ENCODE data around the gene FAM131C. TPM values are rescaled to one million over a fixed set of nuclear protein-coding genes. Genes with fewer than 3 reads are reported as not detected.

FAM131C gene
- total RNA-seq, 2 donors from 2014 or later = not detected

DNA sequence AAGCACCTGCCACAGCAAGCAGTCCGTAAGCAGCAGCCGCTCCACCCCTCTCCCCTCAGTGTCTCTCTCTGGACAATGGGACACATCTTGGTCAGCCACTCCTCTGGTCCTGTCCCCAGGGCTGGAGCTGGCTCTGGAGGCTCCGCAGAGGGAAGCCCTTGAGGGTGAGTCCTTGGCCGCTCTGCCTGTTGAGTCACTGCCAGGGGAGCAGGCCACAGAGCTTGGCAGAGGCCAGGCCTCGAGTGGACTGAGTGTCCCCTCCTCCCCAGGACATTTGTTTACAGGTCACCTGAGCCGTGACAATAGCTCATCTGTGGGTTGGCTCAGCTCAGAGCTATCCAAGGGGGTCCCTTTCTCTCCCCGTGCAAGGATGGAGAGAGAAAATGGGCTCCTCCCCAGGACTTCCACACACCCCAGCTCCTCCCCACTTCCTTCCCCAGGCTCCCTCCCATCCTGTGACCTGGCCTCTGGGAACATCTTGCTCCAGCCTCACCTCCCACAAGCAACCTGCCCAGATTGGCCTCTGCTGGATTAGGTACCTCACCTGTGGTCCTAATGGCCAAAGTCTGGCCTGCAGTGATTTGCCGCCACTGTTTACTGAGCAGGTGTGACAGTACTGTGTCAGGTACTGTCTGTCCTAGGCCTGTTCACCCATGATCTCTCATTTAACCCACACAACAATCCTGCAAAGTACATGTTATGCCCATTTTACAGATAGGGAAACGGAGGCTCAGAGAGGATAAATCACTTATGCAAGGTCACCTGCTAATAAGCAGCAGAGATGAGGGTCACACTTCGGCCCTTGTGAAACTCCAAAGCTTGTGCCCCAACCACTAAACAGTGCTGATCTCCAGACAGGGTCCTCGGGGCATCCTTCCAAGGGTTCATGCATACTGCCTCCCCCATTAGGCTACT lies 4.8 kb downstream of the FAM131C start:
- Histone ChIP-seq H3K36me3 (no peaks in the 10 kb centered on the region), H3K9me3 (no peaks in the 10 kb centered on the region), H3K27me3 (replicated peaks; ENCODE audit: insufficient read depth) (no peaks in the 10 kb centered on the region), H3K4me3 (no peak overlapping the region), H3K27ac (no peak overlapping the region), H3K4me1 (replicated peaks) (no peaks in the 10 kb centered on the region)
- WGBS = 66% methylated on average over 10 of the region's 11 CpGs
- no peak for DNase-seq (ENCODE audit: low spot score)
- intact Hi-C loops (cut with DNase I) = no loop called here
- TF ChIP-seq, protein P1, sequence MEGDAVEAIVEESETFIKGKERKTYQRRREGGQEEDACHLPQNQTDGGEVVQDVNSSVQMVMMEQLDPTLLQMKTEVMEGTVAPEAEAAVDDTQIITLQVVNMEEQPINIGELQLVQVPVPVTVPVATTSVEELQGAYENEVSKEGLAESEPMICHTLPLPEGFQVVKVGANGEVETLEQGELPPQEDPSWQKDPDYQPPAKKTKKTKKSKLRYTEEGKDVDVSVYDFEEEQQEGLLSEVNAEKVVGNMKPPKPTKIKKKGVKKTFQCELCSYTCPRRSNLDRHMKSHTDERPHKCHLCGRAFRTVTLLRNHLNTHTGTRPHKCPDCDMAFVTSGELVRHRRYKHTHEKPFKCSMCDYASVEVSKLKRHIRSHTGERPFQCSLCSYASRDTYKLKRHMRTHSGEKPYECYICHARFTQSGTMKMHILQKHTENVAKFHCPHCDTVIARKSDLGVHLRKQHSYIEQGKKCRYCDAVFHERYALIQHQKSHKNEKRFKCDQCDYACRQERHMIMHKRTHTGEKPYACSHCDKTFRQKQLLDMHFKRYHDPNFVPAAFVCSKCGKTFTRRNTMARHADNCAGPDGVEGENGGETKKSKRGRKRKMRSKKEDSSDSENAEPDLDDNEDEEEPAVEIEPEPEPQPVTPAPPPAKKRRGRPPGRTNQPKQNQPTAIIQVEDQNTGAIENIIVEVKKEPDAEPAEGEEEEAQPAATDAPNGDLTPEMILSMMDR (IDR thresholded peaks at IDR 0.05) = no peak
- TF ChIP-seq POLR2AphosphoS5 (IDR thresholded peaks at IDR 0.05) (no peak), POLR2A (IDR thresholded peaks at IDR 0.05) (no peak)

DNA sequence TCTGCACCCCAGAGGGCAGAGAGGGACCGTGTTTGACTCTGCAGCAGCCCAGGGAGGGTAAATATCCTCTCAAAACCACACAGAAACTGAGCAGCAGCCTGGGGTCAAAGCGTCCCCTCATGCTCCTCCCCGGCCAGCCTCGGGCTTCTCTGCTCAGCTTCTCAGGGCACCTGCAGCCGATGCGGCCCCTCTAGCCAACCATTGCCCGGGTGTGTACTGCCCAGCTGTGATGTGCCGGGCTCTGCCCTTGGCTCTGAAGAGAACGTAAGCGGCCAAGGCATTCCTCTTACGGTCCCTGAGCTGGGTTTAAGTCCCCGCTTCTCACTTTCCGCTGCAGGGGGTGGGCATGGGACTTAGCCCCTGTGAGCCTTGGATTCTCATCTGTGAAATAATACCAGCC lies 5.5 kb downstream of the FAM131C start:
- WGBS = 77% methylated on average over 13 of the region's 13 CpGs
- Histone ChIP-seq H3K36me3 (no peaks in the 10 kb centered on the region), H3K27me3 (replicated peaks; ENCODE audit: insufficient read depth) (no peaks in the 10 kb centered on the region), H3K4me3 (no peak overlapping the region), H3K4me1 (replicated peaks) (no peaks in the 10 kb centered on the region), H3K27ac (no peak overlapping the region), H3K9me3 (no peaks in the 10 kb centered on the region)
- no peak for TF ChIP-seq POLR2A (IDR thresholded peaks at IDR 0.05)
- TF ChIP-seq, protein P1 (IDR thresholded peaks at IDR 0.05) = no peak
- no peak for TF ChIP-seq POLR2AphosphoS5 (IDR thresholded peaks at IDR 0.05)
- DNase-seq (ENCODE audit: low spot score) = no peak
- intact Hi-C loops (cut with DNase I) = no loop called here

DNA sequence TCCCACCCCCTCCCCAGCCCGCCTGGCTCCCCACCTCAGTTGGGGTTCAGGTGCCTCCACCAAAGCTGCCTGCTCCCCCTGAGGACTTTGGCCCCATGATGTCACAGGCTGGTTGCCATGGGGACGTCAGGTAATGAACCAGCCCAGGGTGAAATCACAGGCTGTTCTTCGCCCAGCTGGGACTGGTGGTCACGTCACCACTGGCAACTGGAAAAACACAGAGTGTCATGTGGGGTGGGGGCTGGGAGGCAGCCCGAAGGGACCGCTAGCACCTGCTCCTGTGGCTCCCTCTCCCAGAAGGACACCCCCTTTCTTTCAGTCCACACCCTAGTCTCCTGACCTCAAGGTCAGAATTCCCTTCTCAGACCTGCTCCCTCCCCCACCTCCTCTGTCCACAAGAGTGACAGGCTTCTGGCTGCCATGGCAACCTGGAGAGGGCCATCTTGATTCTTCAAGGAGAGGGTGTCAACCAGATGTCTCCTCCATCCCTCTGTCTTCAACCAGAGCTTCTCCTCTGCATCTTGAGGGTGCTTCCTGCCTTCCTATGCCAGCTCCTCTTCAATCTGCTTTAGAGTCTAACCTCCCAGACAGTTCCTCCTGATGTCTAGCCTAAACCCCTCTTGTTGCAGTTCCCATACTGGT lies 6.2 kb downstream of the FAM131C start:
- H3K9me3 ChIP-seq = no peaks in the 10 kb centered on the region
- DNase-seq (ENCODE audit: low spot score) = no peak
- intact Hi-C loops (cut with DNase I) = no loop called here
- H3K4me1 ChIP-seq (replicated peaks) = no peaks in the 10 kb centered on the region
- no peak overlapping the region for H3K4me3 ChIP-seq
- no peak overlapping the region for H3K27ac ChIP-seq
- TF ChIP-seq POLR2A (IDR thresholded peaks at IDR 0.05) = no peak
- TF ChIP-seq, protein P1 (IDR thresholded peaks at IDR 0.05) = no peak
- TF ChIP-seq POLR2AphosphoS5 (IDR thresholded peaks at IDR 0.05) = no peak
- WGBS = 65% methylated on average over 6 of the region's 6 CpGs
- H3K36me3 ChIP-seq = no peaks in the 10 kb centered on the region
- no peaks in the 10 kb centered on the region for H3K27me3 ChIP-seq (replicated peaks; ENCODE audit: insufficient read depth)

- no peak for DNase-seq (ENCODE audit: low spot score)
- Histone ChIP-seq H3K27ac (no peak overlapping the region), H3K36me3 (no peaks in the 10 kb centered on the region), H3K9me3 (no peaks in the 10 kb centered on the region), H3K4me1 (replicated peaks) (no peaks in the 10 kb centered on the region), H3K4me3 (no peak overlapping the region), H3K27me3 (replicated peaks; ENCODE audit: insufficient read depth) (no peaks in the 10 kb centered on the region)
- WGBS = 78% methylated on average over 4 of the region's 4 CpGs
- TF ChIP-seq POLR2A (IDR thresholded peaks at IDR 0.05) = no peak
- TF ChIP-seq, protein P1 (IDR thresholded peaks at IDR 0.05) = no peak
- TF ChIP-seq POLR2AphosphoS5 (IDR thresholded peaks at IDR 0.05) = no peak
- intact Hi-C loops (cut with DNase I) = no loop called here
These were observed 7.2 kb downstream of the FAM131C start for GRCh38 chr1:16066245-16066644.

Measured in prostate gland (tissue), 2 donors.